ENCODE data around the gene TEPSIN.

TEPSIN gene

DNA sequence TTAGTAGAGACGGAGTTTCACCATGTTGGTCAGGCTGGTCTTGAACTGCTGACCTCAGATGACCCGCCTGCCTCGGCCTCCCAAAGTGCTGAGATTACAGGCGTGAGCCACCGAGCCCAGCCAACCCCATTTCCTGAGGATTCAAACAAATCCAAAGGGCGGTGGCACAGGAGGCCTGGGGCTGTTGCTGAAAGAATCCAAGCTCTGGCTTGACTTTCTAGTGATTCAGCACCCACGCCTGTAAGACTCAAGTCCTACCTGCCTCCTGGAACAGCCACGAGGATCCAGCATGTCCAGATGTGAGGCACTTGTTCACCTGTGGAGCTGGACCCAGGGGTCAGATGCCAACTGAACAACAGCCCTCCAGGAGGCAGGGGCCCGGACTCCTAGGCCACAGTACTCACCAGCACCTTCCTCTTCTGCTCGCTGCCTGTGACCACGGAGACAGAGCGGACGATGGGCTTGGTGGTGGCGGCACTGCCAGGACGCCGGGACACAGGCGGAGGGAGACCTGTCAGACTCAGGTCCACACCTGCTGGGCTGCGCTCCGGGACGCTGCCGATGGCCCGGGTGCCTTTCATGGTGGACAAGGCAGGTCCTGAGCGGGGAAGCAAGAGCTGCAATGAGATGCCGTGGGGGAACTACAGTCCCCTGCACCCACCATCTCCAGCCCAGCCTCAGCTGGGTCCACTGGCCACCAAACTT lies 19.2 kb downstream of the TEPSIN start:
- no peak for DNase-seq

- no peak for DNase-seq
Measured at GRCh38 chr17:81218991-81219390, 19.9 kb downstream of the TEPSIN start.

GRCh38 chr17:81218459-81218858 lies 20.4 kb downstream of the TEPSIN start:
- DNase-seq: no peak

DNA sequence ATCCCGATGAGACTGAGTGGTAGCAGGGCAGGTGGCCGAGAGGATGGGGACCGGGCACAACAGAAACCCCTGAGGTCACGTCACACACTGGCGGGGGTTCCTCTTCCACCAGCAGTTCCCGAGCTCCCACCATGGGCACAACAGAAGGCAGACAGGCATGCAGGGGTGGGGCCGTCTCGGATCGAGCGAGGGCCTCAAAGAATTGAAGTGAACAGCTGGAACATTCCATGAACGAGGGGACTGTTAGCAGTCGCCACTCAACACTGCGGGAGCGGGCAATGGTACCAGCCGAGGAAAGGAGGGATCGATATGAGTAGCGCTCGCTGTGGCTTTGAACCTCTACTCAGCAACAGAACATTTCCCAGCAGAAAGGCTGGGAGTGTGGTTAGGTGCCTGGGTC lies 21.4 kb downstream of the TEPSIN start:
- no peak for DNase-seq

- DNase-seq: no peak
Measured at GRCh38 chr17:81213978-81214377, 24.9 kb downstream of the TEPSIN start.

DNA sequence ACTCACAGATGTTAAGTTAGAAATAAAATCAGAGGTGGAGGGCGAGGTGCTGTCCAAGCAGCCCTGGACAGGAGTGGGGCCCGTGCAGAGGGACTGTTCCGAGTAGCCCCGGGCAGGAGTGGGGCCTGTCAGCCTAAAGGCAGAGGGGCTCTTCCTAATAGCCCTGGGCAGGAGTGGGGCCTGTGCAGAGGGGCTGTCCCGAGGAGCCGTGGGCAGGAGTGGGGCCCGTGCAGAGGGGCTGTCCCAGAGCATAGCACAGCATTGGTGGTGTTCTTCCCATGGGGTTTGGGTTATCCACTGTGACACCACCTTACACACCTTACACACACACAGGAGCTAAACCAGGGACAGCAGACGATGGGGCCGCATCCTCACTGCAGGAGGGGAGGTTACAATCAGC lies 26.5 kb downstream of the TEPSIN start:
- no peak for DNase-seq

DNA sequence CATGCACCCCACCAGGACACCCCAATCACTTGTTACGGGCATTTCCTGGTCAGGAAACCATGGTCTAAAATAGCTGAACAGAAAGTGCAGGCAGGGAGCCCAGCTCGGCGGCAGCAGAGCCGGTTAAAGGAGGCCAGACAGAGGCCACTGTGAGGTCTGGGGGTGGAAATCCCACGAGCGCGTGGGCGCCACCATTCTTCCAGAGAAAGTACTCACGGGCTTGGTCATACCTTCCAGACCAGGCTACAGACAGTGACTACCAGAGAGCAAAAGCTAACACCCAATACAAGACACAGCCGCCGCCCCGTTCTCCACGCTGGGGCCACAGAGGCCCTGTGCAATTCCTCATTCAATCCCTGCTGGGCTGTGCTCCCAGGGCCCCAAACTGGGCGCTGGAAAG lies 28.0 kb downstream of the TEPSIN start:
- no peak for DNase-seq

DNA sequence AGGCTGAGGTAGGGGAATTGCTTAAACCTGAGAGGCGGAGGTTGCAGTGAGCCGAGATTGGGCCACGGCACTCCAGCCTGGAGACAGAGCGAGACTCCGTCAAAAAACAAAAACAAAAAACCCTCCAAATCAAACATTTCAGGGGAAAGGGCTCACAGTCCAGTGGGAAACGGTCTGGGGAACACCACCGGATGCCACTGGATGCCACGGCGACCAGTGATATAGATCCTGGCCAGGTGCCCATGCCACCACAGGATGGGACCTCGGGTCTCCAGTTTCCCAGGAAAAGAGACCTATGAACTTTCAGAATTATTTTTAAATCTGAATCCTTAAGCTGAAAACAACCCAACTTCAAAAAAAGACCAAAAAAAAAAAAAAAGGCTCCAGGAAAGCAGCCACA lies 28.4 kb downstream of the TEPSIN start:
- DNase-seq: no peak

GRCh38 chr17:81209141-81209540 lies 29.7 kb downstream of the TEPSIN start:
- no peak for DNase-seq

DNA sequence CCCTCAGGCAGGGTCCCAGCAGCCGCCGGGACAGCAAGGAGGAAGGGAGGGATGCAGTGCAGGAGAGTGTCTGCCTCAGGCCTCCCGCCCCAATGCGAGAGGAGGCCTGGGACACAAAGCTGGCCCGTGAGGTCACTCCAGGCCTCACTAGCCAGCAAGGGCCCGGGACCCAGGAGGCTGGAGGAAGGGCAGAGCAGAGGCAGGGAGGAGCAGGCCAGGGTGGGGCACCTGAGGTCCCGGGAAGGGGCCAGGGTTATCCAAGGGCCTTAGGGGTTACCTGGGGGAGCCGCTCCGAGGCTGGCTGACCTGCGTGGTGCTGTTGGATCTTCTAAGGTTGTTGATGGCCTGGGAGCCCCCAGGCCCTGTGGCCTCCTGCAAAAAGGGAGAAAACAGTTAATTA lies 30.2 kb downstream of the TEPSIN start:
- DNase-seq: no peak

GRCh38 chr17:81207610-81208581 lies 31.0 kb downstream of the TEPSIN start:
- DNase-seq: no peak

DNA sequence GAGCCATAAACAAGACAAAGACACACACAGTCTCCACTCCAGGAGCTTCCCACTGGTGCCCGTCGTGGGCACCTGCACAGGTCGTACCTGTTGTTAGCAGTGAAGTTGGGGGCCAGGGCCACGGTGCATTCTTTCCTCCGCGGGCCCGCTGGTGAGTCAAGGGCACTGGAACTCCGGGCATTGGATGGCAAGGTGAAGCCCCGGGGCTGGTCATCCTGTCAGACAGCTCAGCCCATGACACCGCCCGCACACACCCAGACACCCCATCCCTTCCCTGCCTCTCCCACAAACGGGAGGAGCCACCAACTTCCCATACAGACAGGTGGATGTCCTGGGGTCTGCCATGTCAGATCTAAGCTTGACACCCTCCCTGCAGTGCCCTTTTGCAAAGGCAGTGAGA lies 32.2 kb downstream of the TEPSIN start:
- no peak for DNase-seq

- DNase-seq: no peak
Measured at GRCh38 chr17:81206166-81206565, 32.7 kb downstream of the TEPSIN start.

GRCh38 chr17:81204578-81204977 lies 34.3 kb downstream of the TEPSIN start:
- no peak for DNase-seq

DNA sequence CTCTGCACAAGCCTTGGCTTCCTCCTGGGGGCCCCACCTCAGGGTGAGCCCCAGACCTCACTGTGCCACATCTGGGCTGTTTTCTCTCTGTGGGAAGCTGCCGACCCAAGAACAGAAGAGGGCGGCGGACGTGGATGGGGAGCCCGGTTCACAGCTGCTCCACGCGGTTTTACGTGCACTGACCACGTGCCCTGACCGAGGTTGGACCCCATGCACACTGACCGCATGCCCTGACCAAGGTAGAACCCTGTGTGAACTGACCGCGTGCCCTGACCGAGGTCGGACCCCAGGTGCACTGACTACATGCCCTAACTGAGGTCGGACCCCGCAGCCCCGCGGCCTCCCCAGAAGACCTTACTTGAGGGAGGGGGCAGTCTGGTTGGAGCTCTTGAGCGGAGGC lies 35.7 kb downstream of the TEPSIN start:
- no peak for DNase-seq

DNA sequence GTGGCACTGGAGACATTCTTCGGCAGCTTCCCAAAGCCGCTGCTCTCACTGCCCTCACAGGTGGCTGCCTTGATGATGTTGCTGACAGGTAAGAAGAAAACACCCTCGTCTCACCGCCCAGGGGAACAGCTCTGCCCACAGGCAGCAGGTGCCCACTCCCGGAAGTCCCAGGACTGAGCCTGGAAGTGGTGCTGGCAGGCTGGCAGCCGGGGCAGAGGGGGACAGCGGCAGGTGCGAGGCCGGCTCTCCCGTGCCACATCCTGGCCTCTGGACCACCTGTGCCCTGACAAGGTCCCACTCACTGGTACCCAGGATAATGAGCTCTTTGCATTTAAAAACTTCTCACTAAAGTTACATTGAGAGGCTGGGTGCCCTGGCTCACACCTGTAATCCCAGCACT lies 36.5 kb downstream of the TEPSIN start:
- DNase-seq: no peak

- no peak for DNase-seq
Measured at GRCh38 chr17:81200695-81201580, 37.9 kb downstream of the TEPSIN start.

GRCh38 chr17:81200201-81200600 lies 38.7 kb downstream of the TEPSIN start:
- DNase-seq: no peak

- no peak for DNase-seq
Measured at GRCh38 chr17:81199482-81199830, 39.4 kb downstream of the TEPSIN start.

GRCh38 chr17:81198826-81199481 lies 39.9 kb downstream of the TEPSIN start:
- no peak for DNase-seq

DNA sequence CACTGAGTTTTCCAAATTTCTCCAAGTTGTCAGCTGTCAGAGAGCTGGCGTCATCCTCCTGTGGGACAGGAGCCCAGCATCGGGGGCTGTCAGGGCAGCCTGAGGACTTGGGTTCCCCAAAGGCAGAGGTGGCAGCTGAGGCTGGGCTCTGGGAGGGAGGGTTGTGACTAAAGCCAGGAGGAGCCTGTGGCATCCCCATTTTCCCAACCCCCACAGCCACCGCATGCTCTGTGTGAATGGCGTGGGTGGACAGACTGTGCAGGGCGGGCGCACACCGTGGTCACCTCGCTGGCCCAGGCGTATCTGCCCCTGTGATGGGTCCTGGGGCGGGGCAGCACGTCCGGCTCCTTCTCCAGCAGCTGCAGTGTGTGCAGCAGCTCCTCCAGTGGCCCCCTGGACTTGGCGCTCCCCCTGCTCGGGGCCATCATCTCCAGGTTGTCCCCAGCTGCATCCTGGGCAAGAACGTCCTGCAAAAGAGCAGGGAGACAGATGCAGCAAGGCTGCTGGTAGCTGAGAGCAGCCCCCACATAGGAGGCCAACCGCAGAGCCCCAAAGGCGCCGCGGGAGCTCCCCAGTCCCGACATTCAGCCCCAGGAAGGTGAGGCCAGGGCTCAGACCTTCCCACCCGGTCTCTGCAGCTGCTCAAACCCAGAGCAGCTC lies 40.9 kb downstream of the TEPSIN start:
- DNase-seq: no peak

DNA sequence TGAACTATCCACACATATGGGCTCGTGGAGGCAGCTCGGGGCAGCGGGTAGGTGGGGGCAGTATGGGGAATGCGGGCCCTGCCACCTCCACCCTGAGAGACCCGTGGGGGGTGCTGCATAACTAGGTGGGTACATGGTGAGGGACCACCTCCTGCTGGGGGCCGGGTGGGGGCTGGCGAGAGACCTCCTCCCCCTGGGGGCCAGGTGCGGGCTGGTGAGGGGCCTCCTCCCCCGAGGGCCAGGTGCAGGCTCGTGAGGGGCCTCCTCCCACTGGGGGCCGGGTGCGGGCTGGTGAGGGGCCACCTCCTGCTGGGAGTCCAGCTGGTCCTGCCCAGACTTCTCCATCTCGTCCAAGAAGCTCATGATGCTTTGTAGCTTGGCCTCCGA lies 41.5 kb downstream of the TEPSIN start:
- no peak for DNase-seq
